ENCODE data around the gene ISLR2. TPM values are rescaled to one million over a fixed set of nuclear protein-coding genes. Genes with fewer than 3 reads are reported as not detected.
"Not testable (repeated sequence)": the region's sequence is repeated elsewhere in the genome, so short reads cannot be mapped to it uniquely, and the experiment has no call there.

ISLR2 gene
- 1 to 10 TPM in 1 of 4 donors, under 1 TPM in 2, not detected in 1; 0.66 to 1.5 (median 0.98) TPM for total RNA-seq

GRCh38 chr15:74130155-74130848 lies at the start of gene ISLR2:
ISLR2 (plus strand) TSS chr15:74130586; CDS start chr15:74132755, 2,169 bp downstream.
- H3K27ac ChIP-seq: no peak within 1 kb of the TSS
- whole genome bisulfite sequencing, 2 donors: 2 to 3% methylated on average over 45 to 53 of the region's 53 CpGs
- peak within 1 kb of the TSS in 1 of 4 donors; percentile 34 for H3K4me3 ChIP-seq
- peaks cover 0 to 19% (median 0%) of the 10 kb centered on the region in 4 donors for H3K9me3 ChIP-seq
- peaks cover 0 to 91% of the 10 kb centered on the region in 2 donors for H3K27me3 ChIP-seq
- DNase-seq (ENCODE audit: low spot score in 2 of 2): no peak
- TF ChIP-seq POLR2A (IDR thresholded peaks at IDR 0.05) (no peak), CTCF (IDR thresholded peaks at IDR 0.05) (no peak), EP300 (IDR thresholded peaks at IDR 0.05) (no peak)
- H3K4me1 ChIP-seq: peaks cover 0 to 53% (median 28%) of the 10 kb centered on the region in 4 donors
- H3K36me3 ChIP-seq: peaks cover 0 to 8% (median 0%) of the 10 kb centered on the region in 3 donors

GRCh38 chr15:74082450-74082849 lies 47.9 kb upstream of the ISLR2 start, which contains the start of gene GOLGA6A:
GOLGA6A (minus strand) TSS chr15:74082550; CDS start chr15:74082509, 41 bp downstream.
- H3K27me3 ChIP-seq; DNase-seq (ENCODE audit: low spot score in 2 of 2); H3K27ac ChIP-seq; H3K4me1 ChIP-seq; H3K36me3 ChIP-seq; H3K4me3 ChIP-seq; H3K9me3 ChIP-seq: not testable (repeated sequence)
- WGBS, 2 donors: no CpG with 5 or more reads among the region's 7 CpGs

GRCh38 chr15:74094567-74094966 lies 35.8 kb upstream of the ISLR2 start:
- DNase-seq (ENCODE audit: low spot score in 2 of 2); H3K4me1 ChIP-seq; H3K9me3 ChIP-seq; H3K36me3 ChIP-seq; H3K4me3 ChIP-seq; H3K27ac ChIP-seq; H3K27me3 ChIP-seq: not testable (repeated sequence)
- WGBS, 2 donors: no CpG with 5 or more reads among the region's 2 CpGs

- H3K9me3 ChIP-seq; H3K36me3 ChIP-seq; H3K27ac ChIP-seq; DNase-seq (ENCODE audit: low spot score in 2 of 2); H3K4me3 ChIP-seq; H3K27me3 ChIP-seq; H3K4me1 ChIP-seq: not testable (repeated sequence)
- WGBS, 2 donors: no CpG with 5 or more reads among the region's 10 CpGs
Measured at GRCh38 chr15:74095610-74096009, 34.8 kb upstream of the ISLR2 start.

- not testable (repeated sequence) for H3K4me3 ChIP-seq; H3K36me3 ChIP-seq; H3K27me3 ChIP-seq; H3K9me3 ChIP-seq; DNase-seq (ENCODE audit: low spot score in 2 of 2); H3K27ac ChIP-seq; H3K4me1 ChIP-seq
- WGBS, 2 donors: no CpG with 5 or more reads among the region's 27 CpGs
Measured at GRCh38 chr15:74096753-74097474, 33.5 kb upstream of the ISLR2 start.

- 0 to 1% methylated on average over 17 to 26 of the region's 45 CpGs for WGBS, 2 donors
- not testable (repeated sequence) for H3K27me3 ChIP-seq, H3K9me3 ChIP-seq, H3K36me3 ChIP-seq, H3K4me1 ChIP-seq
- peak in 1 of 5 experiments; percentile 19 for TF ChIP-seq CTCF (IDR thresholded peaks at IDR 0.05)
- TF ChIP-seq EP300 (IDR thresholded peaks at IDR 0.05): peak; percentile 48 to 63
- peak overlapping the region; percentile 38 to 50 (median 48) for H3K4me3 ChIP-seq
- peak overlapping the region in 2 of 4 donors; percentile 16 to 27 for H3K27ac ChIP-seq
- peak; percentile 84 to 87 for DNase-seq (ENCODE audit: low spot score in 2 of 2)
Measured at GRCh38 chr15:74099963-74100733, 30.2 kb upstream of the ISLR2 start.

GRCh38 chr15:74108111-74108510 lies 22.3 kb upstream of the ISLR2 start:
- TF ChIP-seq POLR2A (IDR thresholded peaks at IDR 0.05) (no peak), CTCF (IDR thresholded peaks at IDR 0.05) (no peak), EP300 (IDR thresholded peaks at IDR 0.05) (no peak)

GRCh38 chr15:74108611-74109010 lies 21.8 kb upstream of the ISLR2 start:
- H3K4me1 ChIP-seq; DNase-seq (ENCODE audit: low spot score in 2 of 2); H3K4me3 ChIP-seq; H3K27ac ChIP-seq; H3K27me3 ChIP-seq; H3K9me3 ChIP-seq; H3K36me3 ChIP-seq: not testable (repeated sequence)
- WGBS, 2 donors: 86 to 92% methylated on average over 6 of the region's 6 CpGs

More at GRCh38 chr15:74108111-74108510, 22.3 kb upstream of the ISLR2 start:
- H3K4me1 ChIP-seq: no peaks in the 10 kb centered on the region
- H3K27ac ChIP-seq: no peak overlapping the region
- H3K36me3 ChIP-seq: no peaks in the 10 kb centered on the region
- H3K27me3 ChIP-seq: no peaks in the 10 kb centered on the region
- no peak overlapping the region for H3K4me3 ChIP-seq
- H3K9me3 ChIP-seq: no peaks in the 10 kb centered on the region
- 81 to 89% methylated on average over 4 to 5 of the region's 5 CpGs for WGBS, 2 donors
- DNase-seq (ENCODE audit: low spot score in 2 of 2): no peak
